ENCODE data around the gene SOCS3.

DNA sequence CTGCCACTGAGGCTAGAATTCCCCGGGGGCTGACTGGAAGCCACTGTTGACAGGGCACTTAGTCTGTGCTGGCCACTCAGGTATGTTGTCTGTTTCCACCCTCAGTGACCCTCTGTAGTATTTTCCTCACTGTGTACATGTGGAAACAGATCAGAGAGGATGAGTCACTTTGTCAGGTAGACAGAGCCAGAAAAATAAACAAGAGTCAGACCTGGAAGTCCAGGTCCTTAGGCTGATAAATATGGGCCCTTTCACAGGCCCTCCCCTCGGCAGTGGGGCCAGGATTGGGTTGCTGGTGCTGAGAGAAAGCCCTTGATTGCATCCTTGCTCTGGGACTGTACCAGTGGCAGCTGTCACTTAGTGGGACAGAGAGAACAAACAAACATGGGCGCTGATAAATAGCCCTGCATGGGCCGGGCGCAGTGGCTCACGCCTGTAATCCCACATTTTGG, 39.8 kb upstream of the SOCS3 start:
- TF ChIP-seq, protein P1, sequence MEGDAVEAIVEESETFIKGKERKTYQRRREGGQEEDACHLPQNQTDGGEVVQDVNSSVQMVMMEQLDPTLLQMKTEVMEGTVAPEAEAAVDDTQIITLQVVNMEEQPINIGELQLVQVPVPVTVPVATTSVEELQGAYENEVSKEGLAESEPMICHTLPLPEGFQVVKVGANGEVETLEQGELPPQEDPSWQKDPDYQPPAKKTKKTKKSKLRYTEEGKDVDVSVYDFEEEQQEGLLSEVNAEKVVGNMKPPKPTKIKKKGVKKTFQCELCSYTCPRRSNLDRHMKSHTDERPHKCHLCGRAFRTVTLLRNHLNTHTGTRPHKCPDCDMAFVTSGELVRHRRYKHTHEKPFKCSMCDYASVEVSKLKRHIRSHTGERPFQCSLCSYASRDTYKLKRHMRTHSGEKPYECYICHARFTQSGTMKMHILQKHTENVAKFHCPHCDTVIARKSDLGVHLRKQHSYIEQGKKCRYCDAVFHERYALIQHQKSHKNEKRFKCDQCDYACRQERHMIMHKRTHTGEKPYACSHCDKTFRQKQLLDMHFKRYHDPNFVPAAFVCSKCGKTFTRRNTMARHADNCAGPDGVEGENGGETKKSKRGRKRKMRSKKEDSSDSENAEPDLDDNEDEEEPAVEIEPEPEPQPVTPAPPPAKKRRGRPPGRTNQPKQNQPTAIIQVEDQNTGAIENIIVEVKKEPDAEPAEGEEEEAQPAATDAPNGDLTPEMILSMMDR (IDR thresholded peaks at IDR 0.05): no peak
- no peak for TF ChIP-seq ZFX (IDR thresholded peaks at IDR 0.05; ENCODE audit: borderline replicate concordance)
